GM18873 (cell line): Measurements from ENCODE around the gene STRIP1.
"Not testable (repeated sequence)": the region's sequence is repeated elsewhere in the genome, so short reads cannot be mapped to it uniquely, and the experiment has no call there.

Source experiments
- ATAC-seq: cut with Tn5 transposase; IDR thresholded peaks from one replicate; pipeline ENCODE4 v1.9.1; 2021; ENCODE audit warnings: mild to moderate bottlenecking, moderate library complexity, moderate number of reproducible peaks; ENCODE audit not compliant: unreplicated experiment, low FRiP score

The STRIP1 gene

DNA sequence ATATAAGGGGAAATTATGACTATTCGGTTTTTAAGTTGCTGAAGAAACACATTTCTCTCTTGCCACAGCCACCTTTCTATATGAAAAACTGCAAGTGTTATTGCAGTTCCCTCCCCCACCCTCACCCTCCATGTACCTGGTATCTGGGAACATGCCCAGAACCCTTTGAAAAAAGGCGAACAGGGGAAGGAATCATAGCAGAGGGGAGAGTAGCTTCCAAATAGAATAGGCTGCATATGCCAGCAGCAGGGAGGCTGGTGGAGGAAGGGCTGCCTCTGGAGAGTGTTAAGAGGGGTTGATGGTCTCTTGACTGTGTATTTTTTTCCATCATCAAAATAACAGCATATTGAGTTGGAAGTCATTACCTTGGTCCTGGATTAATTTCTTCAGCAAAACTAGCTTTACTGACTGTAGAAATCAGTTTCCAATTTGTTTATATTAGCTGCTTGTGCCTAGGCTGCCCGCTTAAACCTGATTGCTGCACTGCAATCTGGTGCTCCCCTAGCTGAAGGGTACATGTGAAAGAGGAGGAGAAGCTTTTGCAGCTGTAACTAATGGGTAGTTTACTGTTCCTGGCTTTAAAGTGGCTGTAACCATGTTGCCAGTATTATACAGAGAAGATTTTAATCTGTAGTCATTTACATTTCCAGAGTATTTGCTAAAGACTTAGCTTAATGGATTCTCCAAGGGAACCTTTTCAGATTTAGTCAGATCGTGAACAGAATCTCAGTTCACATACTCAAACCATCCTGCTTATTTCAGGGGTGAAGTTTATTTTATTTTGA, 27.2 kb upstream of the STRIP1 start:
- ATAC-seq, result no peak

DNA sequence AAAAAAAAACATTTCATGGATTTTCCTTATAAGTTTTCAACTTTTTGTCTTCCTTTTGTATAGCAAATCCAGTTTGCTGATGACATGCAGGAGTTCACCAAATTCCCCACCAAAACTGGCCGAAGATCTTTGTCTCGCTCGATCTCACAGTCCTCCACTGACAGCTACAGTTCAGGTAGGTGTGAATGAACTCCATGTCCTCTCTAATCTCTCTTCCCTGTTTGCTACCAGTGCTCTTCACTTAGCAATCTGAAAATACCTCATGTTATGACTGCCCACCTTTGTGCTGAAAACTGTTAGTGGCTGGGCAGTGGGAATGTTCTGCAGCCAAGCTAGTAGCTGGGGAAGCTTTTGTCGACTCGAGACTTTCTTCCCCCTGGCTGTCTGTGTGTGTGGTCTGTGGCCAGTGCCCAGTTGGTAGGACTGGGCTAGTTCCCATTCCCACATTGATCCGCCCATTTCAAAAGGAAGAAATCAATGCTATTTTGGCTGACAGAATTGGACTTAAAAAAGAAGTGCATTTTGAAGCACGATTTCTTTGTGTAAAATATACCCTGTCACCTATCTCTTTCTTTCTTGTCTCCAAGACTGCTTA, 25.4 kb upstream of the STRIP1 start:
- ATAC-seq, result no peak

DNA sequence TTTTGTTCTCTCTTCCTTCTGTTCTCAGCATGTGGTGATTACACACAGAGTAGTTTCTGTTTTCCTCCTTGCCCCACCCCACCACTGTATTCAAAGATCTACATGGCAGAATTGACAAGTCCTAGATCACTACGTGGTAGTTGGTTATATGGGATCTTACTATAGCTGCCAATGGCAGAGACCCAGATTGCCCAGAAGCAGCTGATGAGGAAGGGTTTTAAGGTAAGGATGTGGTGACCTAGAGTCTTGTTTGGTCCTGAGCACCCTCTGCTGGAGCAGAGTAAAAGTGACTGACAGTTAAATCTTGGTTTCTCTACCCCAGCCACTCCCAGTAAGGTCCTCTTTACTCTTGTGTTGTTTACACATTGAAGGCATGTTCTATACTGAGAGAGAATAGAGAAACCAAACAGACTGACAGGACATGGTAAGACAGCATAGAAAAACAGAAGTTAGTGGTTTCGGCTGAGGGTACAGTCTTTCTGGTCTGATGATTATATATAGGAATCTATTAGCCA, 22.8 kb upstream of the STRIP1 start:
- ATAC-seq, result peak; percentile 96

DNA sequence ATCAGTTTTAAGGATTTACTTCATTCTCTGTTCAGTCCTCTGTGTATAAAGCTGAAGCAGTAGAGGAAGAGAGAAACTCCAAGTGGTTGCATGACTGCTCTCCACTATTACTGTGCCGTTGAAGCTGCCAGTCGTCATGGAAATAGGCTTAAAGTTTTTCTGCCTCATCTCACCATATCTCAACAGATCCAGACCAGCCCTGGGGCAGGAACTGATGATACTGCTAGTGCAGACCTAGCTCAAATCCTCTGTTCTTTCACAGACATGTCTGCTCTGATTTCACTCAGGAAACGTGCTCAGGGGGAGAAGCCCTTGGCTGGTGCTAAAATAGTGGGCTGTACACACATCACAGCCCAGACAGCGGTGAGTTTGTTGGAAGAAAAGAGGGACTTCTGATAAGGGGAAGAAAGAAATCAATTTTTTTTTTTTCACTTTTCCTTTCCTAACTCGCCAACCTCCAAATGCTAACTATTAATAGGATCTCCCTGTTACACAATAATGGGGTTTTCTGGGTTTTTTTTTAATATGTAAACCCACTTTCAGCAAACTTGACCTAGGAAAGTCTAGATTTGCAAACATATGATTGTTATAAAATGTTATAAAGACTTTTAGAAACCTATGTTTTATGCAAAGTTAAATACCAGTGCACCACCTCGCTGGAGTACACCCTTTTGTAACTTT, 22.2 kb upstream of the STRIP1 start:
- ATAC-seq, result peak; percentile 41

DNA sequence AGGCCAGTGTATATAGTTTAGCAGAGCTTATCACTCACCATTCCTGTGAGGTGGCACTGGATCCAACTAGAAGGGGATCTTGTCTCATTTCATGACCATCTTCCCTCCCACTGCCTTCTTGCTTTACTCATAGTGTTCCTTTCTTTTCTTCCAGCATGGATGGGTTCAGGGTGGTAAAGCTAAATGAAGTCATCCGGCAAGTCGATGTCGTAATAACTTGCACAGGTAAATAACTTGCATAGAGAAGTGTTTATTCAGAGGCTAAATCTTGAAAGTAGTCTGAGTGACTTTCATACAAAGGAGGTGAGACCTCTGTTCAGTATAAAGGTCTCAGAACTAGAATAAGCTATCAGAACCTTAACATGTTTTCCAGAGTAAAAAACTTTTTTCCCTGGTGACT, 16.6 kb upstream of the STRIP1 start:
- no peak for ATAC-seq

DNA sequence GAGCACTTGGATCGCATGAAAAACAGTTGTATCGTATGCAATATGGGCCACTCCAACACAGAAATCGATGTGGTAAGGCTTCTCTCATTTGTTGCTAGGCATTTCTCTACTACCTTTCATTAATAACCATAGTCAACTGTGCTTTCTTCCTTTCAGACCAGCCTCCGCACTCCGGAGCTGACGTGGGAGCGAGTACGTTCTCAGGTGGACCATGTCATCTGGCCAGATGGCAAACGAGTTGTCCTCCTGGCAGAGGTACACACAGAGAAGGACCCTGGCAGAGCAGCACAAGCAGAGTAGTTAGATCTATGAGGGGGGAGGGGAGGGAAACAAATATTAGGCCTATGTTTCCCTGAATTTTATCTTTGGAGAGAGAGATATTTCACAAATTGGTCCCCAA, 16.0 kb upstream of the STRIP1 start:
- ATAC-seq, result no peak

DNA sequence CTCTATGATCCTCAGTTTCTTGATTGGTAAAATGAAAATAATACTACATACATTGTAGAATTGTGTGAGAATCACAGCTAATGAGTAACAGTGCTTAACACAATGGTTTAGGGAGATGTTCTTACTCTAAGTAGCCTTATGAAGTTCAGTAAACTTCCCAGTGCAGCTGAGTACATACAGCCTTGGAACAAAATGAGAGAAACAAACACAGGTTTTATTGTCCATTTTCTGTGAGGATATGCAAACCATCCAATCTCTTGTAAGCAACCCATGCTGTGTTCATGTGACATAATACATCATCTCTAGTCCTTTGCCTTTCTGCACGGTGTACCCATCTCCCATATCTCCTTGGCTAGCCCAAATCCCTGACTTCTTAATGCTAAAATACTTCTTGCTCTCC, 14.7 kb upstream of the STRIP1 start:
- no peak for ATAC-seq

DNA sequence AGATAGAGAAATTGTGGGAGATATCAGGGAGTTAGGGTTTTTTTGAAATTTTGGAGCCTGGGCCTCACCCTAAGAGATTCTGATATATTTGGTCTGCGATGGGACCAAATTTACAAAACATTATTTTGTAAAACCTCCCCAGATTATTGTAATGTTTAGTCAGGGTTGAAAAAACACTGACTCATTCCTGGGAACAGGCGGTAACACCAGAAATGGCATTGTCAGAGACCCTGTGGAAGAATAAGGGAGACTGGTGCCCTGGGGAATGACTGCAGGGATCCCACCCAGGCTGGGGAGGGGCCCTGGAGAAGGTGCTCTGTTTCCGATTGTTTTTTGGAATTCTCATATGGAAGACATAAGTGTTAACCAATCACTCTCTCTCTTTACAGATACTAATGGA, 13.1 kb upstream of the STRIP1 start:
- ATAC-seq, result no peak

DNA sequence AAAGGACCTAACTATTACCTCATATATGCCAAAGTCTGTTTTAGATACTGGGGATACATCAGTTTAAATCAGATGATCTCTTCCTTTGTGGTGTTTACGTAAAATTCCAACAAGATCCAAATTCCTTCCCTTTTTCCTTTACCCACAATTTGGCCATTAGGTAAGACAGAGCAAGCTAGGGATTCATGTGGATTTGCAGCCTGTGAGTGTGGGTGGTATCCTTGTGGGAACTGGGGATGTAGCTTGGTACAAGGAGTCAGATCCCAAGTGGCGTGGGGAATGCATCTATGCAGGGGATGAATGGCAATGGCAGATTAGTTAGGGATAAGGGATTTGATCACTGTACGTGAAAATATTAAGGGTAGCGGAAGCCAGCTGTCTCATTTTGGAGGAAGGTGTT, 9.8 kb upstream of the STRIP1 start:
- ATAC-seq, result no peak

DNA sequence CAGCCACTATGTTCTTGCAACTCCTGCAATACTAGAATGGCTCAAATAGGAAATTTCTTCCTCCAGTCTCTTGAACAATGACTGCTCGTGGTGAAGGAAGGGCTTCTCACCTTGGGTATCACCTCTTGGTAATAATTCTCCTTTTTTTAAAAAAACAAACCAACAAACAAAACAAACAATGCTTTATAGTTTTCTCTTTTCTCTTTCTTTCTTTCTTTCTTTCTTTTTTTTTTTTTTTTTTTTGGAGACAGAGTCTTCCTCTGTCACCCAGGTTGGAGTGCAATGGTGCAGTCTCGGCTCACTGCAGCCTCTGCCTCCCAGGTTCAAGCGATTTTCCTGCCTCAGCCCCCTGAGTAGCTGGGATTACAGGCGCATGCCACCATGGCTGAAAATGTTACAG, 3.7 kb upstream of the STRIP1 start:
- ATAC-seq, result not testable (repeated sequence)

DNA sequence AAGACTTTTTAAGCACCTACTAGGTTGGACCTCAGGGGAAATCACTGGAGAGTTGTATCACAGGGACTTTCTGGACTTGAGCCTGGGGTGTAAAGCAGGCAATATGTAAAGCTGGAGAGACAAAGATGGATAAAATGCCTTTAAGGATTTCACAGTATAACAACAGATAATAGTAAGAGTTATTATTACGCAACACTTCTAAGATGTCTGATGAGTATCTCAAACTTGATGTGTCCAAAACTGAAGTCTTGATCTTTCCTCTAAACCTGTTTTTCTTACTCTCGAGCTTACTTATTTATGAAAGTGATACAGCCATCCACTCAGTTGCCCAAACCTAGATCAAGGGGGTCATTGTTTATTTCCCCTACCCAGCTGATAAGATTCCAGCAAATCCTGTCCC, 2.1 kb upstream of the STRIP1 start:
- ATAC-seq, result no peak

DNA sequence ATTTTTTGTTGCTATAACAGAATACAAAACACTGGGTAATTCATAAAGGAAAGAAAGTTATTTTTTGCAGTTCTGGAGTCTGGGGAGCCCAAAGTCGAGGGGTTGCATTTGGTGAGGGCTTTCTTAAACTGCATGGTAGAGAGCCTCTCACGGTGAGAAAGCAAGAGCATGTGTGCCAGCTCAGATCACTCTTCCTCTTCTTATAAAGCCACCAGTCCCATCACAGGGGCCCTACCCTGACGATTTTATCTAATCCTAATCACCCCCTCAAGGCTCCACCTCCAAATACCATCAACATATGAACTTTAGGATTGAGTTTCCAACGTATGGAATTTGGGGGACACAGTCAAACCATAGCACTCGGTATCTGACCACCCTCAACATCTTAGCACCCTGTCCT, 1.0 kb upstream of the STRIP1 start:
- no peak for ATAC-seq

DNA sequence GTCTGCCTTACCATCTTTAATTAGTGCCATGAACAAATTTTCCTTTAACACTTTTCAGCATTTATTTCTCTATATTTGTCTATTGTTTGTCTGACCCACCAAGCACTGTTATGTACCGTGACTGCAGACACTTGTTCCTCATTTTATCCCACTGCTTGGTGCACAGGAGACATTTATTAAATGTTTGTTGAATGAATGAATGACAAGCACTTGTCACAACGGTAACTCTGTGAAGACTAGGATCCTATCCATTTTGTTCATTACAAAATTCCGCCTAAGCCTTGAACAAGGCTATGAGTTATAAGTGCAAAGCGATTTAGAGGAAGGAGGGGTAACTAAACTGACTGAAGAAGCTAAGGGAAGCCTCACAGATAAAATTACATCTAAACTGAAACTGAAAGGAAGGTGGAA, 379 bp upstream of the STRIP1 start:
- no peak for ATAC-seq

DNA sequence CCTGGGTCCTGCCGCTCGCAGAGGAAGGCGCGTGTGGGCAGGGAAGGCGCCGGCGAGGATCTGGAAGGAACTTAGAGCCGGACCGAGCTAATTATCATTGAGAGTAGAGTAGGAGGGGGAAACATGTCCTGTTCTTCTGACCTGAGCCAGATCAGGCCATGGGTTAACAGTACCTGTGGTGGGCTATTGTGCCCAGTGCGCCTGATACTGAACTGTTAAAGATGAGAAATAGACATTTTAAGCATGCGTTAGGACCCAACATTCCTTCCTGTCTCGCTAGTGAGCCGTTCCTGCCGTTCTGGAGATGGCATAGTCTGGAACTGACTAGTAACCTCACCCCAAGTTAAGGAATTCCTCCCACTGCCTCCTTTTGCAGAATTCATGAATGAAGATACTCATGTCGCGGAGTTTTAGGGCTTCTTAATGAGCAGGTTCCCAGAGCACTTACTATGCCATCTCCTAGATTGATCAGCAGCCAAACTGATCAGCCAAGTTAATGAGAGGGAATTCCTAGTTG, 870 bp downstream of the STRIP1 start:
- peak; percentile 5 for ATAC-seq

DNA sequence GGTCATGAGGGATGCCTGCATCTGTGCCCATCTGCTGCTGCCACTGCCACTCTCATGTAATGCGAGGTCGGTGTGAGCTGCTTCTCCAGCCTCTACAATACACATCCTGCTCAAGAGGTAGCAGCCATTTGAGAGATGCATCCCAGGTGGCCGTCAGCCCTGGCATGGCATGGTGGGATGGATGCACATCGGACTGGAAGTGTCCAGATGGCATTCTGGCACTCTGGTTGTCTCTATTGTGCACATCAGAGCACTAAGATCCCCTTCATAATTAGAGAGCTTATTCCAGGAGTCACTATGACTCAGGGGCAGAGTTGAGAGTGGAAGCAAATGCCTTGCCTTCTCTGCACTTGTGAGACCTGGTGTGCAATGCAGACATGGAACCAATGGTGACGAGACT, 3.8 kb downstream of the STRIP1 start:
- no peak for ATAC-seq

DNA sequence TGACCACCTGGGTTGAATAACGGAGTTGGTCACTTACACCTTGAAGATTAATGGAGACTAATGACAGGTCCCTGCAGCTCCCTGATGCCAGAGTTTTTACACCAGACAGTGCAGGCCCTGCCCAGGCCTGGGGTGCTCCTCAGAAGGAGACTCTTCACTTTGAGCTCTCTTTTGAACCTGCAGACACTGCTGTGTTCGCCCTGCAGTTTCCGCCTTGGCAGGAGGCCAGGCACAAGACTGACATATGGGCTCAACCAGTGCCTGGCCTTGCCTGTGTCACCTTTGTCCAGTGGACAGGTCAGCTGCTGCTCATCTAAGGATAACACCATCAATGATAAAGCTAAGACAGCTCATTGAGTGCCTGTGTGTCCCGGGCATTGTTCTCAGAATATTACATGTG, 5.2 kb downstream of the STRIP1 start:
- no peak for ATAC-seq

DNA sequence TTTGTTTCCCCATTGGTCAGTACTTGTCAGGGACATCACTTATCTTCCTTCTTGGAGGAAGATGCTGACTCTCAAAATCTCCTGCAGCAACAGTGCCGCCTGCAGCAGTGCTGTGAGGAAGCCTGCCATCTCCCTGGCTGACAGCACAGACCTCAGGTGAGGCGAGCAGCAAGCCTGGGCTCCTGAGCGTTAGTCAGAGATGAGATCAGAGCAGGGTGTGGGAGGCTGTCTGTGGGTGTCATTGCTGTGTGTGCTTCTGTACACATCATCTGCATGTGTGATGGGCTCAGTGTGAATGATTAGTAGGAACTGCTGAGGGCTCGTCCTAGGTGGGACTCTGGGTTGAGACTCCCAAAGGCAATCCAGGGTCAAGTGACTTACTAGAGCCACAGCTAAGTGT, 6.1 kb downstream of the STRIP1 start:
- no peak for ATAC-seq

DNA sequence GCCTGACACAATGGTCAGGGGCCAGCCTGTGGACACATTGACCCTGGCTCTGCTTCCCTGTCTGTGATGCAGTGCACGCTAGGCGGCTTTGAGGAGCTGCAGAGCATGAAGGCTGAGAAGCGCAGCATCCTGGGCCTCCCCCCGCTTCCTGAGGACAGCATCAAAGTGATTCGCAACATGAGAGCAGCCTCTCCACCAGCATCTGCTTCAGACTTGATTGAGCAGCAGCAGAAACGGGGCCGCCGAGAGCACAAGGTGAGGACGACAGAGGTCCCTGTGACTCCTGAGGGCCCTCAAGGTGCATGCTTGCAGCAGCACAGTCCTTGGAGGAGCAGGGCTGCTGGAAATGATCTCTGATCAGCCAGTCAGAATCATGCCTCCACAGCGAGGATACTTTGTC, 8.6 kb downstream of the STRIP1 start:
- ATAC-seq, result no peak

DNA sequence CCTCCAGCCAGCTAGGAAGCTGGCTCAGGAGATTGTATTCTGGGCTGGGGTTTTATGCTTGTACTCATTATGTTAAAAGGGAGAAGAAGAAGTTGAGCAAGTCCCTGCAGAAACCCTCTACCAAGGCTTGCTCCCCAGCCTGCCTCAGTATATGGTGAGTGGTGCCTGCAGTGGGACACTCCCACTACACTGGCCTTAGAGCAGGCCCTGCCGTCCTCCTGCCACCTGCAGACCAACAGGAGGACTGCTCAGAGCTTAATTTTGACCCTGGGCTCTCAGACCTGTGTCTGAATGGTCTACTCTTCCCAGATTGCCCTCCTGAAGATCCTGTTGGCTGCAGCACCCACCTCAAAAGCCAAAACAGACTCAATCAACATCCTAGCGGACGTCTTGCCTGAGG, 13.0 kb downstream of the STRIP1 start:
- ATAC-seq, result no peak

DNA sequence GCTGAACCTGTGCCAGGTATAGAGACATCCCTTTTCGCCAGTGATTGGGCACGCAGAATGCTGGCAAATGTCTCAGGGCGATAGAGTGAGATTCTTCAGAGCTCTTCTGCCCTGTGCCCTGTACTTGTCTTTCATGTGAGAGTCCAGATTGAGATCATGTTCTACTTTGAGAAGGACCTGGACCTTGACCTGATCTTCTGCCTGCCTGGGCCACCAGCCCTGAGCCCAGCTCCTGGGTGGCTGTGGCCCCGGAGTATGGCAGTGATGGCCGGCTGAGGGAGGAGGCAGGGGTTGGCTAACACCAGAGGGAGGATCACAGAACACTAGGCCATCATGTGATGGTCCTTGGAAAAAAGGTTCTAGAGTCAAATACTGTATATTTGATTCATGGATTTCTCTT, 13.8 kb downstream of the STRIP1 start:
- ATAC-seq, result no peak

DNA sequence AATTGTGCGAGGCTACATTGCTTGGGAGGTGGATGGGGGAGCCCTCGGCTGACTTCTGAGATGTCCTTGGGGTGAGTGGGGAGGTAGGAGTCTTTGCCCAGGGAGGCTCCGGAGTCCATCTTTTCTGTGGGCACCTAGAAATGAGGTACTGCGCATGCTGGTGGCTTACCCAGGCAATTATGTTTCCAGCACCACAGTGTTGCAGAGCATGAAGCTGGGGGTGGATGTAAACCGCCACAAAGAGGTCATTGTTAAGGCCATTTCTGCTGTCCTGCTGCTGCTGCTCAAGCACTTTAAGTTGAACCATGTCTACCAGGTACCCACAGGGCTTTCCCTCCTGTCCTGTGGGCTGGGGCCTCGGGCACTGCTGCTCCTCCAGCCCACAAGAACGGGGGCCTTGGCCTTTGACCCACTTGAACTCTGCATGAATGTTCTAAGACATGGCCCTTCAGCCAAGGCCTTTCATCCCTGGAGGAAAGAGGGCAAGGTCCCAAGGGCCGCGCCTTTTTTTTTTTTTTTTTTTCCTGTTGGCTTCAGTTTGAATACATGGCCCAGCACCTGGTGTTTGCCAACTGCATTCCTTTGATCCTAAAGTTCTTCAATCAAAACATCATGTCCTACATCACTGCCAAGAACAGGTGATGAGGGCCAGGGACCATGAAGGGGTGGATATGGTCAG, 14.6 kb downstream of the STRIP1 start:
- ATAC-seq, result no peak
